HepG2 (cell line): ENCODE results near the gene JMJD6. TPM values are rescaled to one million over a fixed set of nuclear protein-coding genes. Genes with fewer than 3 reads are reported as not detected.
A peak's percentile ranks its signal among the peaks of the same experiment; 100 is the strongest.

Experiments
- CHD2 ChIP-seq: IDR thresholded peaks from 2 replicates; pipeline ENCODE4 v1.6.1; 2011; ENCODE audit warnings: low read depth, low read length, improper control_type of control experiment
- CHD4 ChIP-seq: fragments of 200-600 bp; sonication (generic); IDR thresholded peaks from 2 replicates; pipeline ENCODE4 v1.7.0; 2017; ENCODE audit warnings: mild to moderate bottlenecking, low read length, borderline replicate concordance
- ESRRA ChIP-seq: sonication (generic); formaldehyde crosslinking; IDR thresholded peaks from 2 replicates; pipeline ENCODE4 v1.5.1; 2020; ENCODE audit warnings: mild to moderate bottlenecking, low read depth, missing genetic modification reagents
- FOXK2 ChIP-seq: fragments of 450-650 bp; IDR thresholded peaks from 2 replicates; pipeline ENCODE4 v1.6.1; 2016
- GMEB2 ChIP-seq: IDR thresholded peaks from 2 replicates; pipeline ENCODE4 v1.6.1; 2016; ENCODE audit warnings: missing biosample characterization, missing genetic modification reagents, low read depth
- JUN ChIP-seq: sonication (generic); formaldehyde crosslinking; IDR thresholded peaks from 2 replicates; pipeline ENCODE4 v1.4.0; 2020; ENCODE audit warnings: mild to moderate bottlenecking, missing genetic modification reagents
- NCOR1 ChIP-seq: fragments of 200-600 bp; sonication (generic); IDR thresholded peaks from 2 replicates; pipeline ENCODE4 v1.7.0; 2017; ENCODE audit warnings: antibody characterized with exemption, low read length, borderline replicate concordance
- NFATC3 ChIP-seq: sonication (generic); formaldehyde crosslinking; IDR thresholded peaks from 2 replicates; pipeline ENCODE4 v1.5.1; 2020; ENCODE audit warnings: mild to moderate bottlenecking, missing genetic modification reagents
- ZBTB1 ChIP-seq: sonication (generic); formaldehyde crosslinking; IDR thresholded peaks from 2 replicates; pipeline ENCODE4 v1.4.0; 2020; ENCODE audit warnings: missing genetic modification reagents, borderline replicate concordance
- ZBTB37 ChIP-seq: sonication (generic); formaldehyde crosslinking; IDR thresholded peaks from 2 replicates; pipeline ENCODE4 v1.4.0; 2020; ENCODE audit warnings: mild to moderate bottlenecking, missing genetic modification reagents
- ZBTB46 ChIP-seq: sonication (generic); formaldehyde crosslinking; IDR thresholded peaks from 2 replicates; pipeline ENCODE4 v1.4.0; 2020; ENCODE audit warnings: mild to moderate bottlenecking, missing genetic modification reagents, borderline replicate concordance
- ZBTB49 ChIP-seq: sonication (generic); formaldehyde crosslinking; IDR thresholded peaks from 2 replicates; pipeline ENCODE4 v1.4.0; 2020; ENCODE audit warnings: missing genetic modification reagents, borderline replicate concordance
- ZNF10 ChIP-seq: sonication (generic); formaldehyde crosslinking; IDR thresholded peaks from 2 replicates; pipeline ENCODE4 v1.4.0; 2020; ENCODE audit warnings: mild to moderate bottlenecking, low read depth, missing genetic modification reagents, borderline replicate concordance
- ZNF44 ChIP-seq: sonication (generic); formaldehyde crosslinking; IDR thresholded peaks from 2 replicates; pipeline ENCODE4 v1.5.1; 2020; ENCODE audit warnings: mild to moderate bottlenecking, missing genetic modification reagents
- ZNF484 ChIP-seq: sonication (generic); formaldehyde crosslinking; IDR thresholded peaks from 2 replicates; pipeline ENCODE4 v1.5.1; 2020; ENCODE audit warnings: mild to moderate bottlenecking, low read depth, missing genetic modification reagents, borderline replicate concordance
- ZNF597 ChIP-seq: sonication (generic); formaldehyde crosslinking; IDR thresholded peaks from 2 replicates; pipeline ENCODE4 v1.5.0; 2020; ENCODE audit warnings: missing genetic modification reagents
- ZNF614 ChIP-seq: IDR thresholded peaks from 2 replicates; pipeline ENCODE4 v1.6.1; 2018; ENCODE audit warnings: missing biosample characterization, missing genetic modification reagents, inconsistent platforms, borderline replicate concordance
- ZNF660 ChIP-seq: sonication (generic); formaldehyde crosslinking; IDR thresholded peaks from 2 replicates; pipeline ENCODE4 v1.5.1; 2020; ENCODE audit warnings: mild to moderate bottlenecking, low read depth, missing genetic modification reagents, borderline replicate concordance
- ZNF749 ChIP-seq: sonication (generic); formaldehyde crosslinking; IDR thresholded peaks from 2 replicates; pipeline ENCODE4 v1.8.0; 2022; ENCODE audit warnings: mild to moderate bottlenecking, missing genetic modification reagents, moderate library complexity, borderline replicate concordance
- ZNF782 ChIP-seq: sonication (generic); formaldehyde crosslinking; IDR thresholded peaks from 2 replicates; pipeline ENCODE4 v1.4.0; 2020; ENCODE audit warnings: missing genetic modification reagents, mild to moderate bottlenecking, borderline replicate concordance
- polyA plus RNA-seq, 8 experiments: library from polyadenylated mRNA; depleted of rRNA in 3 of 8; stranded (reverse) in 7 of 8; unstranded in 1 of 8; fragments of >200 nt; fragmentation: Illumina TruSeq in 4 of 8; extraction: Trizol in 4 of 8; gene quantifications; 2 replicates each; pipeline versions ENCODE4 v1.2.1 to v1.2.3, GENCODE V29; 2011 to 2016; ENCODE audit warnings: low read depth in 4 of 8, missing spikeins in 1 of 8, mixed read lengths in 1 of 8; ENCODE audit not compliant: insufficient read depth in 1 of 8
- total RNA-seq, 5 experiments: library from RNA; depleted of rRNA; stranded (reverse); fragments of >200 nt; fragmentation: Illumina TruSeq; extraction: Trizol; gene quantifications; 2 replicates each; pipeline ENCODE4 v1.2.3, GENCODE V29; 2016; ENCODE audit warnings: low read depth in 1 of 5

Gene JMJD6
- total and polyA plus RNA-seq, 2 of the 13 experiments (the other 11 are each of a cell fraction or from before 2014, with no cell fraction given), result 33.6 to 41.0 TPM

GRCh38 chr17:76726776-76727718 lies 641 bp upstream of the JMJD6 start, which contains the start of gene METTL23 (continued):
- no peak for TF ChIP-seq ZNF10
- TF ChIP-seq CHD4, result no peak
- TF ChIP-seq NFATC3 (CRISPR knock-in tag), result no peak
- no peak for TF ChIP-seq FOXK2
- TF ChIP-seq NCOR1, result no peak
- no peak for TF ChIP-seq ZBTB46 (CRISPR knock-in tag)
- TF ChIP-seq ZBTB49, result no peak
- no peak for TF ChIP-seq ZNF782 (CRISPR knock-in tag)
- no peak for TF ChIP-seq CHD2
- no peak; the same call in 1 of the 2 replicates for TF ChIP-seq GMEB2 (CRISPR knock-in tag)
- TF ChIP-seq ZNF44 (CRISPR knock-in tag), result no peak
- no peak for TF ChIP-seq ZNF597 (CRISPR knock-in tag)
- no peak for TF ChIP-seq ZBTB37 (CRISPR knock-in tag)
- peak; percentile 52; the same call in 1 of the 2 replicates for TF ChIP-seq ESRRA (CRISPR knock-in tag)
- TF ChIP-seq ZNF749, result 0 out of 2 replicates have a peak, but pooled peaks have one; percentile 26
- TF ChIP-seq ZNF614 (CRISPR knock-in tag), result peak; percentile 65; the same call in 1 of the 2 replicates
- TF ChIP-seq JUN (CRISPR knock-in tag), result 0 out of 2 replicates have a peak, but pooled peaks have one; percentile 37
- peak; percentile 74; the same call in 1 of the 2 replicates for TF ChIP-seq ZNF484 (CRISPR knock-in tag)
- no peak for TF ChIP-seq ZNF660 (CRISPR knock-in tag)
- peak; percentile 55; the same call in 1 of the 2 replicates for TF ChIP-seq ZBTB1
